GM19328 (cell line): ENCODE data around the gene CDK4.
"Not testable (repeated sequence)": the region's sequence is repeated elsewhere in the genome, so short reads cannot be mapped to it uniquely, and the experiment has no call there.

Source experiments
- ATAC-seq: cut with Tn5 transposase; IDR thresholded peaks from one replicate; pipeline ENCODE4 v1.9.1; 2021; ENCODE audit warnings: mild to moderate bottlenecking, moderate library complexity; ENCODE audit not compliant: unreplicated experiment

CDK4 gene

GRCh38 chr12:57727758-57728395, 24.2 kb downstream of the CDK4 start:
- ATAC-seq = no peak

GRCh38 chr12:57726884-57727757, 25.0 kb downstream of the CDK4 start:
- ATAC-seq = no peak

- no peak for ATAC-seq
Observed at GRCh38 chr12:57726151-57726883, 25.8 kb downstream of the CDK4 start.

DNA sequence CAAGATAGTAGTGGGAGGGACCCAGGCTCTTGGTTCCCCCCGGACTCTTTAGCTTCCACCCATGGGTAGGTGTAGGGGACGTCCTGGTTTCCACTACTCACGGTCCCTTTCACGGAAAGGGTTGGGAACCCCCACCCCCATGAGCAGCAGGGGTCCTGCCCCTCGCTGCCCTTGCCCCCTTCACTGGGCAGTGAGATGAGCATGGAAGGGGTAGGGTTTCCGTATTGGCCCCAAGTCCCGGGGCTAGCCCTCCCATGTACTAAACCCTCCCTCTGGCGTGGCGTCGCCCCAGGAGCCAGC, 26.3 kb downstream of the CDK4 start:
- no peak for ATAC-seq

GRCh38 chr12:57724936-57725740, 27.0 kb downstream of the CDK4 start:
- no peak for ATAC-seq

- no peak for ATAC-seq
Observed at GRCh38 chr12:57724003-57724935, 27.8 kb downstream of the CDK4 start.

DNA sequence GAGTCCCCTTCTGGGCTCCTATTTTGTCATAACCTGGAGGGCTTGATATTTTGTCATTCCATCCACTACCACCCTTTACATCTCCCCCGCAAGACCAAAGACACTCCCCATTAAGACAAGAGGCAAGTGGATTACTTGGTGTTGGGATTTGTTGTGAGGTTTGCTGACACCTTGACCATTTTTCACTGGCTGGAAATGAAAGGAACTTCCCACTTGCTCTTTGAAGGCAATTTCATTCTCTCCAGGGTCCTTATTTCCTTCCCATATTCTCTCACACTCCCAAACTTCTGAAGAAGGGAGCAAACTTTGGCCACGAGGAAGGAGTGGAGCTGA, 28.5 kb downstream of the CDK4 start:
- ATAC-seq = no peak

GRCh38 chr12:57722716-57723629, 29.1 kb downstream of the CDK4 start:
- ATAC-seq = no peak

- not testable (repeated sequence) for ATAC-seq
Observed at GRCh38 chr12:57721846-57722608, 30.1 kb downstream of the CDK4 start.

GRCh38 chr12:57720606-57721595, 31.2 kb downstream of the CDK4 start:
- ATAC-seq = no peak

GRCh38 chr12:57719777-57720605, 32.1 kb downstream of the CDK4 start:
- ATAC-seq = no peak

DNA sequence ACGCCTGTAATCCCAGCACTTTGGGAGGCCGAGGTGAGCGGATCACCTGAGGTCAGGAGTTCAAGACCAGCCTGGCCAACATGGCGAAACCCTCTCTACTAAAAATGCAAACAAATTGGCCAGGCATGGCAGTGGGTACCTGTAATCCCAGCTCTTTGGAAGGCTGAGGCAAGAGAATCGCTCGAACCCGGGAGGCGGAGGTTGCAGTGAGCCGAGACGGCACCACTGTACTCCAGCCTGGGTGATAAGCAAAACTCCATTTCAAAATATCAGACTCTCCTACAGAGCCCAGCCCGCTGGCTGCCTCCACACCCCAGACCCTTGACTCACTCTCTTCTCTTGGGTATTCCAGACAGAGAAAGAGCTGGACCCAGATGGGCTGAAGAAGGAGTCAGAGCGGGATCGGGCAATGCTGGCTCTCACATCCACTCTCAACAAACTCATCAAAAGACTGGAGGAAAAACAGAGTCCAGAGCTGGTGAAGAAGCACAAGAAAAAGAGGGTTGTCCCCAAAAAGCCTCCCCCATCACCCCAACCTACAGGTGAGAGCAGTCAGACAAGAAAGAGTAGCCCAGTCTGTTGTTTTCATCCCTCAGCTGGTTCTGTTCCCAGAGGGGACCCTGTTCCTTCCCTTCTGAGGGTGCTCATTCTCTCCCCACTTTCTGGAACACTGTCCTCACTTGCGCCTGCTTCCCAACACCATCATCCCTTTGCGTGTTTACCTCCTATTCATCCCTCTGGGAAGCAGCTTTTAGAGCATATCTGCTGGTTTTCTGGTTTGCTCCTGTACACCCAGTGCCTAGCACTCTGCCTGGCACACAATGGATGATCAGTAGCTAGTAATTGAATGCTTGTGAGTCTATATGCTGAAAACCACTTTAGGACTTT, 33.2 kb downstream of the CDK4 start:
- no peak for ATAC-seq

DNA sequence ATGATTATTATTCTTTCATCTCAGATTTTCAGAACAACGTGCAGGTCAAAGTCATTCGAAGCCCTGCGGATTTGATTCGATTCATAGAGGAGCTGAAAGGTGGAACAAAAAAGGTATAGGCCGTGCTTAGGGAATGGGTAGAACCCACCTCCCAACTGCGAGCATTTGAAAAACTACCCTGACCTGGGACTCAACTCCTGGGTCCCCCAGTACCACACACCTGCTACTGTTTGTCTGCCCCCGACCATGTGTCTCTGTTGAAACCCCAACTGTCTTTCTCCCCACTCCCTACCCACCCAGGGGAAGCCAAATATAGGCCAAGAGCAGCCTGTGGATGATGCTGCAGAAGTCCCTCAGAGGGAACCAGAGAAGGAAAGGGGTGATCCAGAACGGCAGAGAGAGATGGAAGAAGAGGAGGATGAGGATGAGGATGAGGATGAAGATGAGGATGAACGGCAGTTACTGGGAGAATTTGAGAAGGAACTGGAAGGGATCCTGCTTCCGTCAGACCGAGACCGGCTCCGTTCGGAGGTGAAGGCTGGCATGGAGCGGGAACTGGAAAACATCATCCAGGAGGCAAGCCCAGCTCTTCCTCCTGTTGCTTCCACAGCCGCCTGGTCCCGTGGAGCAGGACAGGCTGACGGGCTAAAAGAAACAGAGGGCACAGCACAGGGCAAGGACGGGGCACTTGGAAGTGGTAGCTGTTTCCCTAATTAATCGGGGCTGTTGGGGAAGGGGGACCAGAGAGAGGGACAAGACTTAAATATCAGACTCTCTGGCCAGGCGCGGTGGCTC, 34.1 kb downstream of the CDK4 start:
- ATAC-seq = no peak

DNA sequence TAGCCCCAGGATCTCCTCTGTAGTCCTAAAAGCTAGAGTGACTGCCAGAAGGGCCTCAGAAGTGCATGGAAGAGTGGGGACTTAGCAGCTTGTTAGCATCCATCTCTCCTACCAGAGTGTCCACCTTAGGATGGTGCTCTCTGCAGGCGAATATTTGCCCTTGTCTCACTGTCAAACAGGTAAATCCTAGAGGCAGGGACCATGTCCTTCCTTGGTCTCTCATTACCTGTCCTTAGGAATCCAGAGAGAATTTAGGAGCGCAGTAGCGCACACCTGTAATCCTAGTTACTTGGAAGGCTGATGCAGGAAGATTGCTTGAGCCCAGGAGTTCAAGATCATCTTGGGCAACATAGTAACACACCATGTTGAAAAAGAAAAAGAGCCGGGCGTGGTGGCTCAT, 35.0 kb downstream of the CDK4 start:
- no peak for ATAC-seq
